NB4 (cell line): ENCODE results near the gene VPS37C.

ENCODE experiments used
- CTCF ChIP-seq: IDR thresholded peaks from one replicate; pipeline ENCODE4 v1.5.1; 2012; ENCODE audit warnings: low read depth, low read length
- MAX ChIP-seq: IDR thresholded peaks from 2 replicates; pipeline ENCODE4 v1.6.1; 2011; ENCODE audit warnings: low read depth, low read length
- MYC ChIP-seq: IDR thresholded peaks from 2 replicates; pipeline ENCODE4 v1.6.1; 2011; ENCODE audit warnings: low read depth, low read length
- POLR2A ChIP-seq: IDR thresholded peaks from 2 replicates; pipeline ENCODE4 v1.6.1; 2011; ENCODE audit warnings: mild to moderate bottlenecking; ENCODE audit not compliant: insufficient read length; ENCODE audit errors: extremely low read depth

DNA sequence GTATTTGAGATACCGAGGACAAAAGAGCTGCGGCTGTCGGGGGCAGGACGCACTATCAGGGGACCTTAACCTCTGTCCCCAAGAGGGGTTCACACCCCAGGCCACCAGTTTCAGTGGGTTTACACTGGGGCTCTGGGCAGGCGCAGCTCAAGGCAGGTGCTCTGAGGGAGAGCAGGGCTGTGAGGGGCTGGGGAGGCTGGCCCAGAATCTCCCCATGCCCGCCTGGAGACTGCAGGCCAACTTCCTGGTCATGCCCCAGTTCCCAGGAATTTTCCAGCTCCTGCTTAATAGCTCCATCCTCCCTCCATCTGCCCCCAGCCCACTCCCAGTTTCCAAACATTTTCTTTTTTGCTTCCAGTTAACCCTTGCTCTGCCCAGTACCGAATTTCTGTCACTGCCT is 34.5 kb upstream of the VPS37C start:
- TF ChIP-seq CTCF, result no peak
- TF ChIP-seq MAX, result no peak
- TF ChIP-seq POLR2A, result no peak
- TF ChIP-seq MYC, result no peak
